OCI-LY1 (cell line): ENCODE results near the gene TOM1L2.

Experiments used
- EZH2 ChIP-seq: fragments of 200-600 bp; sonication (generic), shearing (Covaris generic); IDR thresholded peaks from 2 replicates; pipeline ENCODE4 v1.8.0; 2017; ENCODE audit warnings: borderline replicate concordance, mixed run types, mild to moderate bottlenecking, antibody characterized with exemption, low read length, moderate library complexity, mixed read lengths
- TF ChIP-seq, protein P1 (sequence below): fragments of 200-600 bp; sonication (generic), shearing (Covaris generic); IDR thresholded peaks from 2 replicates; pipeline ENCODE4 v1.5.1; 2017; ENCODE audit warnings: mild to moderate bottlenecking, antibody characterized with exemption, low read length, moderate library complexity, mixed read lengths

DNA sequence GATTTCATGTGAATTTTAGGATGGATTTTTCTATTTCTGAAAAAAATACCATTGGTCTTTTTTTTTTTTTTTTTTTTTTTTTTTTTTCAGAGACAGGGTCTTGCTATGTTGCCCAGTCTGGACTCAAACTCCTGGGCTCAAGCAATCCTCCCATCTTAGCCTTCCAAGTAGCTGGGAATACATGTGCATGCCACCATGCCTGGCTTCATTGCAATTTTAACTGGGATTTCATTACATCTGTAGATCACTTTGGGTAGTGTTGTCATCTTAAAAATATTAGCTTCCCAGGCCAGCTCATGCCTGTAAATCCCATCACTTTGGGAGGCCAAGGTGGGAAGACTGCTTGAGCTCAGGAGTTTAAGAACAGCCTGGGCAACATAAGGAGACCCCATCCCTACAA is 54.8 kb downstream of the TOM1L2 start:
- TF ChIP-seq, protein P1, sequence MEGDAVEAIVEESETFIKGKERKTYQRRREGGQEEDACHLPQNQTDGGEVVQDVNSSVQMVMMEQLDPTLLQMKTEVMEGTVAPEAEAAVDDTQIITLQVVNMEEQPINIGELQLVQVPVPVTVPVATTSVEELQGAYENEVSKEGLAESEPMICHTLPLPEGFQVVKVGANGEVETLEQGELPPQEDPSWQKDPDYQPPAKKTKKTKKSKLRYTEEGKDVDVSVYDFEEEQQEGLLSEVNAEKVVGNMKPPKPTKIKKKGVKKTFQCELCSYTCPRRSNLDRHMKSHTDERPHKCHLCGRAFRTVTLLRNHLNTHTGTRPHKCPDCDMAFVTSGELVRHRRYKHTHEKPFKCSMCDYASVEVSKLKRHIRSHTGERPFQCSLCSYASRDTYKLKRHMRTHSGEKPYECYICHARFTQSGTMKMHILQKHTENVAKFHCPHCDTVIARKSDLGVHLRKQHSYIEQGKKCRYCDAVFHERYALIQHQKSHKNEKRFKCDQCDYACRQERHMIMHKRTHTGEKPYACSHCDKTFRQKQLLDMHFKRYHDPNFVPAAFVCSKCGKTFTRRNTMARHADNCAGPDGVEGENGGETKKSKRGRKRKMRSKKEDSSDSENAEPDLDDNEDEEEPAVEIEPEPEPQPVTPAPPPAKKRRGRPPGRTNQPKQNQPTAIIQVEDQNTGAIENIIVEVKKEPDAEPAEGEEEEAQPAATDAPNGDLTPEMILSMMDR = no peak
- no peak for TF ChIP-seq EZH2
